WERI-Rb-1 (cell line): ENCODE data around the gene EHD2.

Experiments
- DNase-seq: peaks from one replicate; pipeline ENCODE4 v3.0.0-alpha.2; 2020
- H3K27ac ChIP-seq: fragments of 250-450 bp; sonication (Bioruptor Pico); 2 replicates; pipeline ENCODE4 v1.5.1; 2020; ENCODE audit warnings: mild to moderate bottlenecking, moderate library complexity
- H3K27me3 ChIP-seq: fragments of 250-450 bp; sonication (Bioruptor Pico); 2 replicates; pipeline ENCODE4 v1.5.1; 2021; ENCODE audit warnings: mild to moderate bottlenecking, low read depth, moderate library complexity; ENCODE audit not compliant: insufficient read depth, severe bottlenecking
- H3K36me3 ChIP-seq: fragments of 250-450 bp; sonication (Bioruptor Pico); 2 replicates; pipeline ENCODE4 v1.5.1; 2020; ENCODE audit warnings: mild to moderate bottlenecking, moderate library complexity
- H3K4me3 ChIP-seq: 2 replicates; pipeline ENCODE4 v1.5.1; 2011; ENCODE audit warnings: low read depth, mild to moderate bottlenecking, control low read depth, low read length
- H3K9me3 ChIP-seq: fragments of 250-450 bp; sonication (Bioruptor Pico); 2 replicates; pipeline ENCODE4 v1.5.1; 2021; ENCODE audit warnings: mild to moderate bottlenecking, moderate library complexity; ENCODE audit not compliant: severe bottlenecking
- CTCF ChIP-seq: IDR thresholded peaks from 2 replicates; pipeline ENCODE4 v1.5.1; 2011; ENCODE audit warnings: low read depth, mild to moderate bottlenecking, control low read depth, inconsistent platforms, low read length

Gene EHD2

GRCh38 chr19:47778049-47778953 lies 65.1 kb downstream of the EHD2 start, which contains the start of gene SELENOW:
Gene SELENOW (plus strand): TSS chr19:47778703. CDS start chr19:47778786, 83 bp downstream.
- TF ChIP-seq CTCF = no peak
- Histone ChIP-seq H3K27me3 (no peaks in the 10 kb centered on the region), H3K36me3 (peaks cover 24% of the 10 kb centered on the region), H3K4me3 (peak within 1 kb of the TSS; percentile 95), H3K9me3 (no peaks in the 10 kb centered on the region), H3K27ac (peak within 1 kb of the TSS; percentile 99)
- DNase-seq = peak; percentile 82

- no peak for DNase-seq
- peak overlapping the region; percentile 99 for H3K27ac ChIP-seq
- H3K27me3 ChIP-seq = no peaks in the 10 kb centered on the region
- TF ChIP-seq CTCF = no peak
- peaks cover 27% of the 10 kb centered on the region for H3K36me3 ChIP-seq
- H3K9me3 ChIP-seq = no peaks in the 10 kb centered on the region
- peak overlapping the region; percentile 95 for H3K4me3 ChIP-seq
Measured at GRCh38 chr19:47778954-47779351, 65.7 kb downstream of the EHD2 start.

GRCh38 chr19:47779524-47780214 lies 66.4 kb downstream of the EHD2 start:
- H3K4me3 ChIP-seq = peak overlapping the region; percentile 95

GRCh38 chr19:47780215-47780551 lies 67.0 kb downstream of the EHD2 start:
- Histone ChIP-seq H3K9me3 (no peaks in the 10 kb centered on the region), H3K36me3 (peaks cover 38% of the 10 kb centered on the region), H3K4me3 (no peak overlapping the region), H3K27ac (no peak overlapping the region), H3K27me3 (no peaks in the 10 kb centered on the region)
- TF ChIP-seq CTCF = no peak
- no peak for DNase-seq

More at GRCh38 chr19:47779524-47780214, 66.4 kb downstream of the EHD2 start:
- H3K27me3 ChIP-seq = no peaks in the 10 kb centered on the region
- no peak for DNase-seq
- TF ChIP-seq CTCF = no peak
- no peak overlapping the region for H3K27ac ChIP-seq
- no peaks in the 10 kb centered on the region for H3K9me3 ChIP-seq
- H3K36me3 ChIP-seq = peaks cover 35% of the 10 kb centered on the region

- H3K9me3 ChIP-seq = no peaks in the 10 kb centered on the region
- peaks cover 47% of the 10 kb centered on the region for H3K36me3 ChIP-seq
- H3K27ac ChIP-seq = no peak overlapping the region
- TF ChIP-seq CTCF = no peak
- H3K4me3 ChIP-seq = no peak overlapping the region
- H3K27me3 ChIP-seq = no peaks in the 10 kb centered on the region
- no peak for DNase-seq
Measured at GRCh38 chr19:47781590-47782262, 68.5 kb downstream of the EHD2 start.
